Hepatocyte (in vitro differentiated cells): ENCODE results near the gene PRKAR1A.

Experiments used
- CTCF ChIP-seq: fragments of 200-600 bp; sonication (generic); IDR thresholded peaks from 2 replicates; pipeline ENCODE4 v1.5.1; 2016; ENCODE audit warnings: antibody characterized with exemption, mild to moderate bottlenecking; ENCODE audit not compliant: poor library complexity
- EZH2 ChIP-seq: fragments of 200-600 bp; sonication (generic); IDR thresholded peaks from 2 replicates; pipeline ENCODE4 v1.6.1; 2016; ENCODE audit warnings: antibody characterized with exemption, mild to moderate bottlenecking, borderline replicate concordance

GRCh38 chr17:68512960-68513474 lies 787 bp downstream of the PRKAR1A start:
- TF ChIP-seq EZH2 (no peak), CTCF (no peak)
